HT1080 (cell line): Measurements from ENCODE around the gene AHNAK. TPM values are rescaled to one million over a fixed set of nuclear protein-coding genes. Genes with fewer than 3 reads are reported as not detected.
"Not testable (repeated sequence)": the region's sequence is repeated elsewhere in the genome, so short reads cannot be mapped to it uniquely, and the experiment has no call there.

ENCODE experiments used
- DNase-seq: peaks from one replicate; pipeline ENCODE4 v3.0.0-alpha.2; 2015; ENCODE audit warnings: low read depth
- small RNA-seq: library from RNA; depleted of rRNA; stranded (forward); fragments of <200 nt; gene quantifications from one replicate; pipeline ENCODE3, GENCODE V24; 2014
- total RNA-seq: library from RNA; depleted of rRNA; stranded (reverse); fragments of >200 nt; shearing (Covaris generic); gene quantifications from 2 replicates; pipeline ENCODE4 v1.2.3, GENCODE V29; 2014; rRNA removed

Gene AHNAK
- total RNA-seq, 1 experiment from 2014 or later: 193 TPM

DNA sequence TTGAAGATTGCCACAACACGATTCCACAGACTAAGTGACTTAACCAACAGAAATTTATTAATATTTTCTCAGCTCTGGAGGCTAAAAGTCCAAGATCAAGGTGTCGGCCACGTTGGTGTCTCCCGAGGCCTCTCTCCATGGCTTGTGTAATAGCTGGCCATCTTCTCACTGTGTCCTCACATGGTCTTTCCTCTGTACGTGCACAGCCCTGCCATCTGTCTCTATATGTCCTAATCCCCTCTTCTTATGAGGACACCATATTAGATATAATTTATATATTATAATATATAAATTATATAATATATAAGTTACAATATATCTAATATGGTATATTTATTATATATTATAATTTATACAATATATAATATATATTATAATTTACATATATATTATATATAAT is 152.9 kb downstream of the AHNAK start:
- DNase-seq: no peak

DNA sequence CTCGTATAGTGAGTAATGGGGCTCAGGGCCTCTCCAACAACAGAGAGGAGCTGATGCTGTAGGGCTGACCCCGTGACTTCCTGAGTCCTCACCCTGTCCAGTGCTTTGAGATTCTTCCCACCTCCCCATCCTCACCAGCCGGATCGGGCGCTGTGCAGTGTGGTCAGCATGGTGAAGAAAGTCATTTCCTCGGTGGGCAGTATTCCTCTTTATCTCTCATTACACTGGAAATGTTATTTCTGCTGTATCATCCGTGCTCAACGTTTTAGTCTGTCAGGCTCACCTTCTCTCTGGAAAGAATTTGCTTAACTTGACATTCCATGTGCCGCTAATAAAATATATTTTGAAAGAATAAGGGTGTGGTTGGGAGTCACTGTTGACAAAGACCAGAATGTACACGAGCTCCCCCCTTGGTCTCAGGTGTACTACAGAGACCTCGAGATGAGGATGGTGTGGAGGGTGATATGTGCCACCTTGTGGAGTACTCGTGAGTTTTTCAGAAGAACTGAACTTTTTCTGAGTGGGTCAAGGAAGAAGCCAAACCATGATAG is 153.5 kb downstream of the AHNAK start:
- peak; percentile 34 for DNase-seq

- DNase-seq: no peak
These were observed 154.1 kb downstream of the AHNAK start for GRCh38 chr11:62392506-62392905.

GRCh38 chr11:62391642-62392425 is 154.8 kb downstream of the AHNAK start:
- no peak for DNase-seq

DNA sequence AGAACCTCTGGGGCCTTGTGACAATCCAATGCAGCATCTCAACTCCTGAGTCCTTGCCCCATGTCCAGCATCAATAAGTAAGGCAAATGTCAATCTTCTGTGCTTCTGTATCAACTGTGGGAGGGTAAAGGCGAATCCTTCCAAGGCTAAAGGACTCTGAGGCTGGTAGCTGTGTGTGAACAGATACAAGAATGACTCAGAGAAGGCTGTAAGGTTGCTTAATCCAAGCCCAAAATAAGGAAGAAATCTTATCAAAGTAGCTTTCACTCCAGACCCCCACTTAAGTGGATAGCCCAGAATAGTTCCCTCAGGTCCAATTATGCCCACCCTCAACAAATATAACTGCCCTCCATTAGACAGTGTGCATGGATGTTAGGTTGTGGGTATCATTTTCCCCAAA is 155.9 kb downstream of the AHNAK start:
- DNase-seq: no peak

- no peak for DNase-seq
These were observed 156.4 kb downstream of the AHNAK start for GRCh38 chr11:62390237-62390636.

- DNase-seq: no peak
These were observed 157.6 kb downstream of the AHNAK start for GRCh38 chr11:62388999-62389398.

DNA sequence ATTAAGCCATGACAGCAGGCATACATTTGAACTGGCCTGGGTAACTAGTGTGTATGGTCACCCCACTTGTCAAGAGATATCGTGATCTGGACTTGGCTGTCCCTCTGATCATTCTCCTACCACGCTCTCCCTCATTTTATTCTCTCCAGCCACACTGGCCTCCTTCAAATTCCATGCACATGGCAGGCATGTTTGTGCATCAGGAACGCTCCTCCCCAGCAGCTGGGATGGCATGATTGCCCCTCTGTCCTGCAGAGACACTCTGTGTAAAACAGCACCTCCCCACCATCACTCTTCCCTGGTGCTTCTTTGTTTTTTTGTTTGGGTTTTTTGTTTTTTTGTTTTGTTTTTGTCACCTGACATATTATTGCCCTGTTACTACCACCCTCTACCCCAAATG is 159.2 kb downstream of the AHNAK start:
- DNase-seq: no peak

- DNase-seq: not testable (repeated sequence)
These were observed 160.5 kb downstream of the AHNAK start for GRCh38 chr11:62386083-62386482.

DNA sequence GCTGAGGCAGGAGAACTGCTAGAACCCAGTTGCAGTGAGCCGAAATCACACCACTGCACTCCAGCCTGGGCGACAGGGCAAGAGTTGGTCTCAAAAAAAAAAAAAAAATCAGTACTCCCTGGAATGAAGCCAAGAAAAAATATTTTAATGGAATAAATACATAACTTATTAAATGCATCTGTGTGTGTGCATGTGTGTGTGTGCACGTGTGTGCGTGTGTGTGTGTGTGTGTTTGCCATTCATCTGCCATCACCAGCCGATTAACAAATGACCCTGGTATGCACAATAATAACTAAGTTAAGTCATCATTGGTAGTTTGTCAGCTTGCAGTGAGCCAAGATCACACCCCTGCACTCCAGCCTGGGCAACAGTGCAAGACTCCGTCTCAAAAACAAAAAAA is 162.8 kb downstream of the AHNAK start:
- DNase-seq: no peak

Small RNA genes lying within 50 kb of the gene (small RNA-seq; reads per million reads assigned to genes)
- gene EEF1G: not detected
- gene MIR6747: not detected

Other genes starting within 250 kb of the AHNAK start
- gene SCGB1D4, start 247.7 kb downstream of the AHNAK start, total RNA-seq: not detected in 2 replicates
- 12.2 and 13.6 TPM in 2 replicates for gene ASRGL1, start 209.4 kb downstream of the AHNAK start, total RNA-seq
- gene SCGB1A1, start 127.8 kb downstream of the AHNAK start, total RNA-seq: not detected in 2 replicates
- gene EEF1G, start 27.1 kb upstream of the AHNAK start, total RNA-seq: 1,970 and 1,995 TPM in 2 replicates
- 19.6 and 21.0 TPM in 2 replicates for gene TUT1, start 44.7 kb upstream of the AHNAK start, total RNA-seq
- gene MTA2, start 55.1 kb upstream of the AHNAK start, total RNA-seq: 179 and 193 TPM in 2 replicates
- gene EML3, start 66.0 kb upstream of the AHNAK start, total RNA-seq: 27.5 and 28.7 TPM in 2 replicates
- gene ROM1, start 66.5 kb upstream of the AHNAK start, total RNA-seq: 3.3 and 7.7 TPM in 2 replicates
- 63.8 and 67.2 TPM in 2 replicates for gene B3GAT3, start 75.2 kb upstream of the AHNAK start, total RNA-seq
- 191 and 221 TPM in 2 replicates for gene GANAB, start 99.8 kb upstream of the AHNAK start, total RNA-seq
- 33.8 and 41.9 TPM in 2 replicates for gene INTS5, start 106.5 kb upstream of the AHNAK start, total RNA-seq
- gene C11orf98, start 118.4 kb upstream of the AHNAK start, total RNA-seq: 239 and 266 TPM in 2 replicates
- gene CSKMT, start 118.5 kb upstream of the AHNAK start, total RNA-seq: 31.0 and 33.5 TPM in 2 replicates
- gene UQCC3, start 124.9 kb upstream of the AHNAK start, total RNA-seq: 28.6 and 38.0 TPM in 2 replicates
- 4.8 and 6.6 TPM in 2 replicates for gene LBHD1, start 125.5 kb upstream of the AHNAK start, total RNA-seq
- 128 and 144 TPM in 2 replicates for gene UBXN1, start 132.3 kb upstream of the AHNAK start, total RNA-seq
- 0.13 and 0.20 TPM in 2 replicates for gene LRRN4CL, start 142.7 kb upstream of the AHNAK start, total RNA-seq
- 18.8 and 19.2 TPM in 2 replicates for gene BSCL2, start 160.6 kb upstream of the AHNAK start, total RNA-seq
- not detected in 2 replicates for gene GNG3, start 160.9 kb upstream of the AHNAK start, total RNA-seq
- 4.1 and 9.3 TPM in 2 replicates for gene HNRNPUL2, start 180.7 kb upstream of the AHNAK start, total RNA-seq
- gene TTC9C, start 181.7 kb upstream of the AHNAK start, total RNA-seq: 55.6 and 67.9 TPM in 2 replicates
- 9.2 and 9.8 TPM in 2 replicates for gene ZBTB3, start 207.4 kb upstream of the AHNAK start, total RNA-seq
- 92.6 and 143 TPM in 2 replicates for gene POLR2G, start 214.8 kb upstream of the AHNAK start, total RNA-seq
- 27.0 and 29.2 TPM in 2 replicates for gene TAF6L, start 224.6 kb upstream of the AHNAK start, total RNA-seq
- gene TMEM179B, start 240.6 kb upstream of the AHNAK start, total RNA-seq: 112 and 181 TPM in 2 replicates
- 46.4 and 47.4 TPM in 2 replicates for gene TMEM223, start 245.2 kb upstream of the AHNAK start, total RNA-seq